NCI-H82 (cell line): ENCODE measurements around the gene ENTPD2.
A peak's percentile ranks its signal among the peaks of the same experiment; 100 is the strongest.
"Not testable (repeated sequence)": the region's sequence is repeated elsewhere in the genome, so short reads cannot be mapped to it uniquely, and the experiment has no call there.

Experiments used
- DNase-seq: peaks from one replicate; lab custom pipeline; 2025; lab: John Stamatoyannopoulos, UW

The ENTPD2 gene

DNA sequence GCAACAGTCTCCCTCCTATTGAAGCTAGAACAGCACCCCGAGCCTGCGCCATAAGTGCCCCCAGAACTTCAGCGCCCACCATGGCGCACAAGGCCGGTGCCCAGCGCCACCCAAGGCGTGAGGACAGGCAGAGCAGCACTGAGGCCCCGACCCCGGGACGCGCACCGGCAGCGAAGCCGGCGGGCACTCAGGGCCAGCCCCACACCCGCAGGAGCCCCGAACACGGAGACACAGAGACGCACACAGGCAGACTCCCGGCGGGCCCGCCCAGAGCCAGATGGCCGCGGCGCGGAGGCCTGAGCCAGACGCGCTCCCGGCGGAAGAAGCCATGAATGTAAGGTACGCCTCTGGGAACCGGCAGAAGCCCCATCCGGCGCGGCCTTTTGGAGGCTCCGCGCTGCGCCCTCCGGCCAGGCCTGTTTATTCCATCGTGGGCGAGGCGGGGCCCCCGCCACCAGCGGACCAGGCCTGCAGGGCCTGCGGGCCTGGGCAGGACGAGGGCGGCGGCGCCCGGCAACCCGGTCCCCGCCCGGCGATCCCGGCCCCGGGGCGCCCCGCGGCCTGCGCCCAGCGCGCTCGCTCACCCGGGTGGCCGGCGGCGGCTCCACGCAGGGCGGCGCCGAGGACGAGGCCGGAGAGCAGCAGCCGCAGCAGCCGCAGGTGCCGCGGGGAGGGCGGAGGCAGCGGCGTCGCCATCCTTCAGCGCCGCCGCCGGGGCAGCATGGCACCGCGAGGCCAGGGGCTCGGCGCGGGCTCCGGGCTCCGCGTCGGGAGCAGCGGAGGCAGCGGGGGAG lies 8.4 kb downstream of the ENTPD2 start:
- peak; percentile 73 for DNase-seq

- peak; percentile 43 for DNase-seq
Measured at GRCh38 chr9:137044502-137045177, 9.2 kb downstream of the ENTPD2 start.

- DNase-seq: no peak
Measured at GRCh38 chr9:137044037-137044436, 9.8 kb downstream of the ENTPD2 start.

GRCh38 chr9:137042751-137043727 lies 10.8 kb downstream of the ENTPD2 start:
- DNase-seq: no peak

DNA sequence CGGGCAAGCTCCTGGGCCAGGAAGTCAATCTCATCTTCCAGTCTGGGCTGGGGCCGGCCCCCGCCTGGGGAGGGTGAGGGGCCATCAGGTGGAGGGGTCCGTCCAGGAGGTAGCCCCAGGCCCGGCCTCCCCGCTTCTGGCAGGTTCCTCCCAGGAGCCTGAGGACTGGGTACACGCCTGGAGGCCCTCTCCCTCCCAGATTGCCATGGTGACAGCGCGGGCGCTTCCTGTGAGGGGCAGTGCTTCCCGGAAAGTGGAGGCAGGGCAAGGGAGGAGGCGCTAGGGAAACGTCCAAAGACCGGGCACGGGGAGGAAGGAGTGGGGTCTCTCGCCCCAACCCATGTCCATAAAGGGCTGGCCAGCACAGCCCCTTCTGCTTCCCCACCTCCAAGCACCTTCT lies 12.7 kb downstream of the ENTPD2 start:
- no peak for DNase-seq

DNA sequence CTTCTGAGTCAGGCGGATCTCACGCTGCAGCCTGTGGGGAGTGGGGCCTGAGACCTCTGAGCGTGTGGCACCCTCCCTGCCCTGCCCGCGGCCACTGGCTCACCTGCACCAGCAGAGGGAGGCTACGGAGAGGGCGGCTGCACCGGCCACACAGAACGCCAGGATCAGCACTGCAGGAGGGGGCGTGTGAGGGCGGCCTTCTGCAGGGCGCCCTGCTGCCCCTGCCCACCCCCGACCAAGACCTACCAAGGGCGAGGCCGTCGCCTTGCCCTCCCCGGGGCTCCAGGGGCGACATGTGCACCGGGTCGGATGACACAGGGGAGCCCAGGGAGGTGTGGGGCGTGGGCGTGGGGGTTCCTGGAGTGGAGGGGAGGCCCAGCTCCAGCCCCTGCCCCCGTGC lies 13.3 kb downstream of the ENTPD2 start:
- no peak for DNase-seq

GRCh38 chr9:137039611-137040366 lies 14.1 kb downstream of the ENTPD2 start:
- no peak for DNase-seq

DNA sequence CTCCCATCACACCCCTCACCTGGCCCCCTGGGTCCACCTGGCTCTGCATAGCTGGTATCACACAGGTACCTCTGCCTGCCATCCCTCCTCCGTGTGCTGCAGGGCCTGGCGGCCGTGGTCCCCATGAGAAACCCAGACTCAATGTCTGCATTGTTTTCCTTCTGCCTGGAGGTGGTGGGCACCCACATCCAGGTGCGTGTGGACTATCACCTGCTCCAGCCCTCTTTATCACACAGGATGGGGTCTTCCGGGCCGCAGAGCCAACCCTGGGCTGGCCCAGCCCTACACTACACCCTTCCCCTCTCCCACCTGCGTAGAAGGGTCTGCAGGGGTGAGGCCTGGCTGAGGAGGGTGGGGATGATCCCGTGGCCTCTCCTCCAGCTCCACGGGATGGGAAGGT lies 14.9 kb downstream of the ENTPD2 start:
- DNase-seq: no peak

- DNase-seq: peak; percentile 79
Measured at GRCh38 chr9:137037483-137037882, 16.4 kb downstream of the ENTPD2 start.

DNA sequence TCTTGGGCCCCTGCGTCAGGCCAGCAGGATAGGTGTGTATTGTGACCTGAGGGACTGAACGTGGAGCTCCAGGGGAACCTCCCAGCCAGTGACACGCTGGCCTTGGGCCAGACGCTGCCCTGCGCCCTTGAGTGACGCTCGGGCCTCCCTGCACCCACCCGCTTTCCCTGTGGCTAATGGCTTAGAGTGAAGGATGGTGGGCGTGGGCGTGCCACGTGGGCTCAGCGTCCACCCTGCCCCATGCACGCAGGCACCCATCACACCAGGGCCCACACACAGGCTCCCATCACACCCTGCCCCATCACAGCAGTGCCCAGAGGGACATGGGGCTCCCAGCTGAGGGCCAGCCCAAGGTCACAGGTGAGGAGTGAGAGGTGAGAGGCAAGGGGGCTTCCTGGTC lies 16.8 kb downstream of the ENTPD2 start:
- no peak for DNase-seq

- DNase-seq: no peak
Measured at GRCh38 chr9:137035937-137036336, 17.9 kb downstream of the ENTPD2 start.

DNA sequence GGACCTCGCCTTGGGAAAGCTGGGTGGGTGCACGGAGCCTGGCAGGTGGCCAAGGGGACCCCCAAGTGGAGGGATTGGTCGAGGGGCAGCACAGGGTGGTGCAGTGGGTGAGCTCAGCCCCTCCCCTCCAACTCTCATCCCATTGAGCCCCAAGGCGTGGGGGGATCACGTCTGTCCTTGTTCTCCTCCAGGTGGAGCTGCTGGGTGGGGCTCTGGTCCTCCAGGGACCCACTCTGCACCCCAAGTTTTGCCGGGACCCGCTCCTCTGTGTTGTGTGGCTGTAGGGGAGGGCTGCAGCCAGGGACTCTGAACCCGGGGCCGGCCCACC lies 18.4 kb downstream of the ENTPD2 start:
- no peak for DNase-seq

DNA sequence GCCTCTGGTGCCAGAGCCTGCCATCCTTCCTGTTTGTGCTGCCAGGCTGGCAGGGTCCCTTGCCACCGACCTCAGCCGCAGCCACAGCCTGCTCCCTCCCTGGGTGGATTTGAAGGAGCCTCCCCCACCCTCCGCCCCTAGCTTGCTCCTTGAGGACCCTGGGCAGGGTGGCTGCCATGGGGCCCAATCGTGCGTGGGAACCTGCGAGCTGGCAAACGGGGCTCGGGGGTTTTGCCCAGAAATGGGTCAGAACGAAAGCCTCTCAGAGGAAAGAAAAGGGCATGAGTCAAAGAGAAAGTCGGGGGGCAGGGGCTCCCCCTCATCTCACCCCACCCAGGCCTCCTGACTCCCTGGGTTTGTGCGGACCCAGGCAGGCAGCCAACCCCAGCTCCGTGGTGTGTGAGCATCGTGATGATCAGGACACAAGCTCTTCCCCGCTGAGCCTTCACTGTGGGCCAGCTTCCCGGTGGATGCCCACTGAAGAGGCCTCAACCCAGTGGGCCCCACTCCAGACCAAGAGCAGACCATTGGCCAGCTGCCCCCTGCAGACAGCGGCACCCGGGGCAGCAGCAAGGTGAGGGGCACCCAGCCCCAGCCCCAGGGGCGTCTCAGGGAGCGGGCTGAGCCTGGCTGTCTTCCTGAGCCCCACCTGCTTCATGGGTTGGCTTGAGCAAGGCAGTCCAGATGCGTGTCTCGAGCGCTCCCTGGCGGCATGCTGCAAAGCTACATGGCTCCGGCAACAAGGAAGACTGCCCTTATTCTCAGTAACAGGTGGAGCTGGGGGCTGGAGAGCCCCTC lies 19.0 kb downstream of the ENTPD2 start:
- DNase-seq: peak; percentile 93

GRCh38 chr9:137034039-137034708 lies 19.7 kb downstream of the ENTPD2 start:
- DNase-seq: no peak

- DNase-seq: not testable (repeated sequence)
Measured at GRCh38 chr9:137033481-137033880, 20.4 kb downstream of the ENTPD2 start.

DNA sequence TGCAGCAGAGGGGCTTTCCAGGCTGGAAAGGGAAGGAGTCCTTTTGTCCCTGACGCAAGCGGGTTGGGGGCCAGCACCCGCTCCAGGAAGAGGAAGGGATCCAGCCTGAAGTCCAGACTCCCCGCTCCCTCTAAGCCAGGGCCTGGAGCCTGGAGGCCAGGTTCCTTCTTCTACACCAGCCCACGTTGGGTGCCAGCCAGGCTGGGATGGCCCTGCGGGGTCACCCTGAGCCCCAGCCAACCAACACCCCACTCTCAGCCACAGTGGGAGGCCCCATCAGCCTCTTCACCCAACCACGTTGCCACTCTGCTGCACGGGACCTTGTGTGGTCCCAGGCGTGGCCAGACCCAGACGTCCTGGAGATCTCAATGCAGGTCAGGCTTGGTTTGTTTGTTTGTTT lies 21.0 kb downstream of the ENTPD2 start:
- DNase-seq: no peak

GRCh38 chr9:137031904-137032640 lies 21.8 kb downstream of the ENTPD2 start, which contains the start of gene FUT7:
Gene FUT7 (minus strand): TSS chr9:137032088. CDS start chr9:137031991, 97 bp downstream.
- peak; percentile 45 for DNase-seq

DNA sequence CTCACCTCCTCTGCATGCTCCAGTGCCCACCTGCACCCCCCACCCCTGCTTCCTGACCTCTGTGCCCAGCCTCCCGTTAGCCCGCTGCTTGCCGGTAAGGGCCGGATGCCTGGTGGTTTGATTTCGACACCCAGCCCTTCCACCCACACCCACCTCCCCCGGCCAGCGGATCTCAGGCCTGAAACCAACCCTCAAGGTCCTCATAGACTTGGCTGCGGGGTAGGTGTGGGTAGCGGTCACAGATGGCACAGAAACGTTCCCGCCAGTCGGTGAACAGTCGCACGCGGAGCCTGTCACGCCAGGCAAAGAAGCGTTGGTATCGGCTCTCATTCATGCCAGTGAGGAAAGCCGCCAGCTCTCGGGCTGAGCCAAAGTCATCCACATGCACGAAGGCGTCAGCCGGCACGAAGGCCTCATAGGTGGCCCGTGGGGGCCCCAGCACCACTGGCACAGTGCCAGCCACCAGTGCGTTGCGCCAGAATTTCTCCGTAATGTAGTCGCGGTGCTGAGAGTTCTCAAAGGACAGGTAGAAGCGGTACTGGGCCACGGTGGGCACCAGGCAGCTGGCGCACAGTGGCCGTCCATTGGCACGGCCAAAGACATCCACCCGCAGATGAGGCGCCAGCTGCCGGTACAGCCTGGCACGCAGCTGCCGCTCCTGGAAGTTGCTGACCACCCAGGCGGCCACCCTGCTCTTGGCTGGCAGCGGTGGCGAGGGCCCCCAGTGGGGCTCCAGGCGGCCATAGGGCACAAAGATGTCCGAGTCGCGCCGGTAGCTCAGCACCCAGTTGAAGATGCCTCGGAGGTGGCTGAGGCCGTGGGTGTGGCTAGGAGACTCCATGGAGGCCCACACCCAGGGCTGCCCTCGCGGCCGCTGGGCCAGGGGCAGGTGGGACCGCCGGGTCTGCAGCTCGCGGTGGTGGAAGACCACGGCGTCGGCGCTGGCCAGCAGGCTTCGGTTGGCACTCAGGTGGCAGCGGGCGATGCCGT lies 23.0 kb downstream of the ENTPD2 start:
- no peak for DNase-seq
